HuH-7 (cell line): ENCODE measurements around the gene ALDH3B2.
"Not testable (repeated sequence)": the region's sequence is repeated elsewhere in the genome, so short reads cannot be mapped to it uniquely, and the experiment has no call there.

Experiments used
- DNase-seq: peaks from one replicate; pipeline ENCODE4 v3.0.0; 2011; ENCODE audit warnings: low spot score

ALDH3B2 gene

GRCh38 chr11:67674442-67674871 is at the start of gene ALDH3B2:
TSS of gene ALDH3B2 (minus strand) at chr11:67674623. CDS start at chr11:67666935, 7,688 bp downstream.
- no peak for DNase-seq

GRCh38 chr11:67723036-67723435 is 48.6 kb upstream of the ALDH3B2 start:
- not testable (repeated sequence) for DNase-seq

GRCh38 chr11:67716226-67716625 is 41.8 kb upstream of the ALDH3B2 start:
- not testable (repeated sequence) for DNase-seq

- DNase-seq, result not testable (repeated sequence)
Measured at GRCh38 chr11:67715801-67716200, 41.4 kb upstream of the ALDH3B2 start.

GRCh38 chr11:67713892-67714509 is 39.6 kb upstream of the ALDH3B2 start:
- not testable (repeated sequence) for DNase-seq

GRCh38 chr11:67711676-67712075 is 37.3 kb upstream of the ALDH3B2 start:
- DNase-seq, result not testable (repeated sequence)

GRCh38 chr11:67711212-67711611 is 36.8 kb upstream of the ALDH3B2 start:
- not testable (repeated sequence) for DNase-seq

- DNase-seq, result not testable (repeated sequence)
Measured at GRCh38 chr11:67709806-67710205, 35.4 kb upstream of the ALDH3B2 start.

GRCh38 chr11:67705264-67705663 is 30.8 kb upstream of the ALDH3B2 start:
- no peak for DNase-seq

- DNase-seq, result no peak
Measured at GRCh38 chr11:67704524-67704923, 30.1 kb upstream of the ALDH3B2 start.

GRCh38 chr11:67703709-67704108 is 29.3 kb upstream of the ALDH3B2 start:
- DNase-seq, result not testable (repeated sequence)

GRCh38 chr11:67700548-67701262 is 26.3 kb upstream of the ALDH3B2 start:
- DNase-seq, result no peak

GRCh38 chr11:67700141-67700540 is 25.7 kb upstream of the ALDH3B2 start:
- DNase-seq, result no peak

GRCh38 chr11:67699521-67699920 is 25.1 kb upstream of the ALDH3B2 start:
- no peak for DNase-seq

GRCh38 chr11:67698247-67698646 is 23.8 kb upstream of the ALDH3B2 start:
- peak; percentile 91 for DNase-seq

GRCh38 chr11:67697846-67698245 is 23.4 kb upstream of the ALDH3B2 start:
- no peak for DNase-seq

GRCh38 chr11:67696998-67697397 is 22.6 kb upstream of the ALDH3B2 start:
- DNase-seq, result no peak

GRCh38 chr11:67695606-67696005 is 21.2 kb upstream of the ALDH3B2 start:
- no peak for DNase-seq

- DNase-seq, result no peak
Measured at GRCh38 chr11:67694875-67695555, 20.6 kb upstream of the ALDH3B2 start.

- no peak for DNase-seq
Measured at GRCh38 chr11:67691149-67691548, 16.7 kb upstream of the ALDH3B2 start.

GRCh38 chr11:67689178-67689577 is 14.8 kb upstream of the ALDH3B2 start:
- no peak for DNase-seq

- DNase-seq, result no peak
Measured at GRCh38 chr11:67687986-67688385, 13.6 kb upstream of the ALDH3B2 start.
